Stimulated activated memory B cell treated with anti-CD40 and anti-IgM and Interleukin-4, amounts not matched to agents 10 μg/mL and 1 μg/mL and 100 μg/mL, for 72 hours (primary cell): ENCODE results near the gene GATAD2A.
"Not testable (repeated sequence)": the region's sequence is repeated elsewhere in the genome, so short reads cannot be mapped to it uniquely, and the experiment has no call there.

Experiments
- ATAC-seq: fragments of 150-1000 bp; cut with Tn5 transposase; 2 replicates; pipeline ENCODE4 v1.10.0; 2021
- H3K27ac Mint-ChIP-seq: one replicate; pipeline ENCODE4 v1.8.0; 2022; ENCODE audit warnings: mild to moderate bottlenecking, mixed read lengths
- H3K27me3 Mint-ChIP-seq: one replicate; pipeline ENCODE4 v1.8.0; 2022; ENCODE audit warnings: mixed read lengths
- H3K36me3 Mint-ChIP-seq: one replicate; pipeline ENCODE4 v1.8.0; 2022; ENCODE audit warnings: mixed read lengths
- H3K4me1 Mint-ChIP-seq: one replicate; pipeline ENCODE4 v1.8.0; 2022; ENCODE audit warnings: mixed read lengths
- H3K4me3 Mint-ChIP-seq: one replicate; pipeline ENCODE4 v1.8.0; 2022; ENCODE audit warnings: mild to moderate bottlenecking, moderate library complexity, mixed read lengths
- H3K9me3 Mint-ChIP-seq: one replicate; pipeline ENCODE4 v1.8.0; 2022; ENCODE audit warnings: mixed read lengths

The GATAD2A gene

GRCh38 chr19:19460258-19460731, 54.8 kb downstream of the GATAD2A start:
- Mint-ChIP-seq H3K27me3 (no peaks in the 10 kb centered on the region), H3K9me3 (no peaks in the 10 kb centered on the region), H3K36me3 (peaks cover 12% of the 10 kb centered on the region), H3K4me3 (peak overlapping the region; percentile 66), H3K27ac (peak overlapping the region; percentile 89), H3K4me1 (peaks cover 92% of the 10 kb centered on the region)
- peak; percentile 56 for ATAC-seq

- peak; percentile 76 for ATAC-seq
- H3K9me3 Mint-ChIP-seq: no peaks in the 10 kb centered on the region
- H3K27me3 Mint-ChIP-seq: no peaks in the 10 kb centered on the region
- peak overlapping the region; percentile 89 for H3K27ac Mint-ChIP-seq
- H3K36me3 Mint-ChIP-seq: peaks cover 18% of the 10 kb centered on the region
- H3K4me1 Mint-ChIP-seq: peaks cover 93% of the 10 kb centered on the region
- peak overlapping the region; percentile 66 for H3K4me3 Mint-ChIP-seq
Measured at GRCh38 chr19:19460761-19461265, 55.3 kb downstream of the GATAD2A start.

GRCh38 chr19:19461306-19461670, 55.8 kb downstream of the GATAD2A start:
- no peak for ATAC-seq
- peak overlapping the region; percentile 89 for H3K27ac Mint-ChIP-seq
- peaks cover 2% of the 10 kb centered on the region for H3K9me3 Mint-ChIP-seq
- H3K27me3 Mint-ChIP-seq: no peaks in the 10 kb centered on the region
- H3K36me3 Mint-ChIP-seq: peaks cover 22% of the 10 kb centered on the region
- peak overlapping the region; percentile 66 for H3K4me3 Mint-ChIP-seq
- H3K4me1 Mint-ChIP-seq: peaks cover 95% of the 10 kb centered on the region

GRCh38 chr19:19461671-19462622, 56.5 kb downstream of the GATAD2A start:
- peaks cover 29% of the 10 kb centered on the region for H3K36me3 Mint-ChIP-seq
- peaks cover 4% of the 10 kb centered on the region for H3K9me3 Mint-ChIP-seq
- H3K4me3 Mint-ChIP-seq: peak overlapping the region; percentile 66
- no peak for ATAC-seq
- peak overlapping the region; percentile 89 for H3K27ac Mint-ChIP-seq
- H3K27me3 Mint-ChIP-seq: no peaks in the 10 kb centered on the region
- peaks cover 90% of the 10 kb centered on the region for H3K4me1 Mint-ChIP-seq

GRCh38 chr19:19463348-19464117, 58.1 kb downstream of the GATAD2A start:
- H3K4me3 Mint-ChIP-seq: no peak overlapping the region
- peak overlapping the region; percentile 89 for H3K27ac Mint-ChIP-seq
- no peaks in the 10 kb centered on the region for H3K27me3 Mint-ChIP-seq
- peaks cover 8% of the 10 kb centered on the region for H3K9me3 Mint-ChIP-seq
- H3K36me3 Mint-ChIP-seq: peaks cover 45% of the 10 kb centered on the region
- ATAC-seq: no peak
- H3K4me1 Mint-ChIP-seq: peaks cover 75% of the 10 kb centered on the region

- Mint-ChIP-seq H3K27me3 (no peaks in the 10 kb centered on the region), H3K36me3 (peaks cover 55% of the 10 kb centered on the region), H3K9me3 (peaks cover 8% of the 10 kb centered on the region), H3K4me3 (no peak overlapping the region), H3K4me1 (peaks cover 66% of the 10 kb centered on the region), H3K27ac (peak overlapping the region; percentile 89)
- ATAC-seq: no peak
Measured at GRCh38 chr19:19464339-19465098, 59.0 kb downstream of the GATAD2A start.

- Mint-ChIP-seq H3K27ac (peak overlapping the region; percentile 89), H3K4me3 (no peak overlapping the region), H3K36me3 (peaks cover 56% of the 10 kb centered on the region), H3K27me3 (no peaks in the 10 kb centered on the region), H3K9me3 (peaks cover 8% of the 10 kb centered on the region), H3K4me1 (peaks cover 61% of the 10 kb centered on the region)
- ATAC-seq: no peak
Measured at GRCh38 chr19:19465436-19466070, 60.1 kb downstream of the GATAD2A start.

GRCh38 chr19:19466201-19466600, 60.7 kb downstream of the GATAD2A start:
- peaks cover 61% of the 10 kb centered on the region for H3K4me1 Mint-ChIP-seq
- H3K27ac Mint-ChIP-seq: no peak overlapping the region
- peaks cover 56% of the 10 kb centered on the region for H3K36me3 Mint-ChIP-seq
- H3K27me3 Mint-ChIP-seq: no peaks in the 10 kb centered on the region
- no peak for ATAC-seq
- H3K9me3 Mint-ChIP-seq: peaks cover 8% of the 10 kb centered on the region
- no peak overlapping the region for H3K4me3 Mint-ChIP-seq

GRCh38 chr19:19468424-19469050, 63.1 kb downstream of the GATAD2A start:
- peaks cover 61% of the 10 kb centered on the region for H3K4me1 Mint-ChIP-seq
- peaks cover 8% of the 10 kb centered on the region for H3K9me3 Mint-ChIP-seq
- peaks cover 56% of the 10 kb centered on the region for H3K36me3 Mint-ChIP-seq
- no peak overlapping the region for H3K27ac Mint-ChIP-seq
- H3K4me3 Mint-ChIP-seq: no peak overlapping the region
- ATAC-seq: no peak
- no peaks in the 10 kb centered on the region for H3K27me3 Mint-ChIP-seq

GRCh38 chr19:19470579-19470978, 65.1 kb downstream of the GATAD2A start:
- Mint-ChIP-seq H3K27me3 (no peaks in the 10 kb centered on the region), H3K27ac (peak overlapping the region; percentile 77), H3K4me3 (no peak overlapping the region), H3K36me3 (peaks cover 49% of the 10 kb centered on the region), H3K4me1 (peaks cover 61% of the 10 kb centered on the region), H3K9me3 (peaks cover 8% of the 10 kb centered on the region)
- ATAC-seq: no peak

- Mint-ChIP-seq H3K27me3 (no peaks in the 10 kb centered on the region), H3K36me3 (peaks cover 47% of the 10 kb centered on the region), H3K27ac (peak overlapping the region; percentile 77), H3K4me1 (peaks cover 65% of the 10 kb centered on the region), H3K9me3 (peaks cover 5% of the 10 kb centered on the region), H3K4me3 (peak overlapping the region; percentile 34)
- ATAC-seq: peak; percentile 65
Measured at GRCh38 chr19:19471682-19472081, 66.2 kb downstream of the GATAD2A start.

- Mint-ChIP-seq H3K27ac (peak overlapping the region; percentile 77), H3K4me1 (peaks cover 69% of the 10 kb centered on the region), H3K36me3 (peaks cover 42% of the 10 kb centered on the region), H3K4me3 (peak overlapping the region; percentile 34)
- not testable (repeated sequence) for ATAC-seq, H3K9me3 Mint-ChIP-seq, H3K27me3 Mint-ChIP-seq
Measured at GRCh38 chr19:19472106-19472505, 66.6 kb downstream of the GATAD2A start.

GRCh38 chr19:19475015-19475765, 69.7 kb downstream of the GATAD2A start:
- H3K9me3 Mint-ChIP-seq: no peaks in the 10 kb centered on the region
- peaks cover 84% of the 10 kb centered on the region for H3K4me1 Mint-ChIP-seq
- no peak for ATAC-seq
- no peaks in the 10 kb centered on the region for H3K27me3 Mint-ChIP-seq
- H3K4me3 Mint-ChIP-seq: no peak overlapping the region
- H3K27ac Mint-ChIP-seq: peak overlapping the region; percentile 77
- peaks cover 22% of the 10 kb centered on the region for H3K36me3 Mint-ChIP-seq
